Stomach (tissue), 4 donors: ENCODE data around the gene CCN5.

Source experiments
- CTCF ChIP-seq, 7 experiments: fragments of 450-650 bp in 4 of 7; fragments of 200-600 bp in 3 of 7; sonication (generic) in 3 of 7; IDR thresholded peaks; one replicate each; pipeline ENCODE4 v1.5.1; 2016 to 2019; ENCODE audit warnings: antibody characterized with exemption in 7 of 7, control low read depth in 2 of 7, mild to moderate bottlenecking in 1 of 7
- EP300 ChIP-seq: sonication (generic); formaldehyde crosslinking; IDR thresholded peaks from one replicate; pipeline ENCODE4 v1.6.1; 2017; ENCODE audit warnings: antibody characterized with exemption
- POLR2A ChIP-seq, 4 donors: fragments of 450-650 bp; IDR thresholded peaks; one replicate each; pipeline ENCODE4 v1.6.1; 2016; ENCODE audit warnings: antibody characterized with exemption in 4 of 4, control low read depth in 2 of 4, mild to moderate bottlenecking in 1 of 4, moderate library complexity in 1 of 4
- POLR2AphosphoS5 ChIP-seq, 3 donors: sonication (generic); formaldehyde crosslinking; IDR thresholded peaks; one replicate each; pipeline ENCODE4 v1.6.1; 2016; ENCODE audit warnings: antibody characterized with exemption in 3 of 3

GRCh38 chr20:44700306-44700705, 14.9 kb upstream of the CCN5 start:
- TF ChIP-seq CTCF (IDR thresholded peaks at IDR 0.05) (no peak), EP300 (no peak), POLR2A (IDR thresholded peaks at IDR 0.05) (no peak), POLR2AphosphoS5 (IDR thresholded peaks at IDR 0.05) (no peak)
